NCI-H1436 (cell line): ENCODE results near the gene CCND1.
"Not testable (repeated sequence)": the region's sequence is repeated elsewhere in the genome, so short reads cannot be mapped to it uniquely, and the experiment has no call there.

Experiments used
- DNase-seq: peaks from one replicate; lab custom pipeline; 2025; lab: John Stamatoyannopoulos, UW

Gene CCND1

DNA sequence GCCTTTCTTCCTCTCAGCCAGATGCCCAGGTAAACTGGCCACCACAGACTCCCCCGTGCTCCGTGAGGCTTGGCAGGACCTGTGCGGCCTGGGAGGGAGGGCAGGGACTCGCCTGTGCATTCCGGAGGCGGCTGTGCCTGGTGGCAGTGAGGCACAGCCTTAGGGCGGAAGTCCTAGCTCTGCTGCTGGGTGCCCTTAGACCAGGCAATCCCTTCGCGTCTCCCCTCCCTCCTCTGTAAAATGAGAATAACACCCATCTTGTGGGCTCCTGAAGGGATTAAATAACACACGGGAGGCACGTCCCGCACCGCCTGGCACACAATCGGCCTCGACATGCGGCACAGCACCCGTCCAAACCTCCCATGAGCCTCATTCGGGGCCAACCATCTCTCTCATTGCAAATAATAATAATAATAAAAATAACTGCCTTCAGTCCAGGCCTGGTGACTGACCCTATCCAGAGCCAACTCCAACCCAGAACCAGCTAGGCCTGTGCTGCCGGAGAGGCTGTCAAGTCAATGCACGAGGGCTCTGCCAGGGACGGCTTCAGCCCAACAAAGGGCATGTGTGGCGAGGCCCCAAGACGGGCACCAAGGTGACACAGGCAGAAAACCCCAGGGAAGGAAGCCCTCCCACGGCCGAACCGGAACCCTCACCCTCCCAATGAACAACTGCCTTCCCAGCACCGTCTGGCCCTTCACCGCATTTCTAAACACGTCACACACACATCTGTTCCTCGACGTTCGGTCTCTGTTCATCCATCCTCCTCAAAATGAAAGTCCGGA lies 26.0 kb downstream of the CCND1 start:
- no peak for DNase-seq

DNA sequence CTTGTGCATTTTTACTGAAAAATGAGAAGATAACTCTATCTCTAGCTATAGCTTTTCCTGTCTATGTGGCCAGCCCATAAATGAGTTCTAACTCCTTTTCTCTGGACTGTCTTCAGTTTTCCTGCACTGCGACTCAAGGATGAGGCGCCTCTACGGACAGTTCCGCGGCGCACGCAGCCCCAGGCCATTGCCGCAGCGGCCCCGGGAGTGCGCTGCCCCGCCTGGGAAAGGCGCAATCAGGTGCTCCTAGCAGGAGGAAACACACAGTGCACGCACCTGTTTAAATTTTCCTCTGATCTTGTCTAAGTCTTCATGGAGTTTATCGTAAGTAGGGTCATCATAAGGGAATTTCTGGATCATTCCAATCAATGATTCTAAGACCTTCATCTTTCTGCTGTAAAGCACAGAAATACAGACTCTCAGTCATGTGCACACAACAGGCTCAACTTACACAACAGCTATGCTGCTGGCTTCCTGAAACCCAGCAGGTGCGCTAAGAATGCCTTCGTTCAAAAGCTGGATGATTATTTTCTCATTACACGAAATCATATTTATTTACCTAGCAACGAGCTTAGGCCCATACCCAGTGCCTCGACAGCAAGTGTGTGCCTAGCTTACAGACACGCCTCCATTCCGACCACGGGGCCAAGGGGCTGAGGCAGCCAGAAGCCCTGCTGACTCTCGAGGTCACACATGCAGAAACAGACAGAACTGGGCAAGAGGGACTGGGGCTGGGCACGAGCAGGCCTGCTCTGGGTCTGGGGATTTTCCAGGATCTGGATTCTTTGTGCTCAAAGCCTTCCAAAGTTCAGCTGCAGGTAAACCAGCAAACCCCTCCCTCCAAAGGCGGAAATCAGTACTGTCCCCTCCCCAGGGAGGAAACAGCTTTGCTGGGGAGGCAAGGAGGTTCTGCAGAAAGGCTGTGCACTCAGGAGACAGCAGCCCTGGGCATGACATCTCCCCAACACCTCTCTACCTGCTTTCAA lies 27.0 kb downstream of the CCND1 start:
- peak; percentile 59 for DNase-seq

DNA sequence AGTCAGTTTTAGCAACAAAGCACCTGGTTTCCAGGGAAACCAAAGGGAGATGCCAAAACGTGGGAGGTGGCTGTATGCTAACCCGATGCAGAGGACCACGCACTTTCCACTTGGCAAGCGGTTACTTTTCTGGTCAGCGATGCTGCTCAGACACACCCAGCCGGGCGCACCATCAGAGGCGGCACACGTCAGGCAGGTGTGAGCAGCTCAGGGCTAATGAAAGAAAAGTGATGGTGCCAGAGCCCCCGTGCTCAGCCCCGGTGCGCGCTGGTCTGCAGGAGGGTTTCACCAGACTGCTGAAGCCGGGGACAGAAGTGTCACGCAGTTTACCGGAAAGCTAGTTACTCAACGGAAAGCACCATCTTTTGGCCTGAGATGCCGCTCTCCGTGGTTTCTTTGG lies 28.5 kb downstream of the CCND1 start:
- DNase-seq = no peak

DNA sequence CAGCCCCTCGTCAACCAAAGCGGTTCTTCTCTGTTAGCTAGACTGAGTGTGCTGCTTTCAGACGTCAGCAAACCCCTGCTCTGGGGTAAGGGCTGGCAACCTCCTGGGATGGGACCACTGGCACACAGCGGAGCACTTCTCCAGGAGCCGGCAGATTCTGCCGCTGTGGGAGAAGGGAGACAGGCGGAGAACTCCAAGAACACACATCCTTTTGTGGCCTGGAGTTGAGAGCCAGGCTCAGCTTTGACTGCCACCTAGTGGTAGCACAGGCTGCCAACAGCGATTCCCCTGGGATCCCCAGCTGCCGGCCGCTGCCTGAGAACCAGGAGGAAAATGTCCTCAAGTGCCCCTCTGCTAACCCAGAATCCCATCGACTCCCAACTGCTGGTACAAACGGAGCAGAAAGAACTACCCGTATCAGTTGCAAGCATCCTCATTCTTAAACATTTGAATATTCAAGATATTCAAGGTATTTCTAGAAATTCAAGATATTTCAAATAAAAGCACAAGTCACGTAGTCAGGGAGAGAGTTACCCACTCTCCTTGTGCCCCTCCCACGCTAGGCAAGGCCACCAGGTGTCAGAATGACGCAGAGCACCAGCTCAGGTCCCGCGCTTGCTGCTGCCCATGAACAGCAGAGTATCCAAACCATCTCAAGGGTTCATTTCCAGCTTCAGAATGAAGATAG lies 29.3 kb downstream of the CCND1 start:
- peak; percentile 59 for DNase-seq

DNA sequence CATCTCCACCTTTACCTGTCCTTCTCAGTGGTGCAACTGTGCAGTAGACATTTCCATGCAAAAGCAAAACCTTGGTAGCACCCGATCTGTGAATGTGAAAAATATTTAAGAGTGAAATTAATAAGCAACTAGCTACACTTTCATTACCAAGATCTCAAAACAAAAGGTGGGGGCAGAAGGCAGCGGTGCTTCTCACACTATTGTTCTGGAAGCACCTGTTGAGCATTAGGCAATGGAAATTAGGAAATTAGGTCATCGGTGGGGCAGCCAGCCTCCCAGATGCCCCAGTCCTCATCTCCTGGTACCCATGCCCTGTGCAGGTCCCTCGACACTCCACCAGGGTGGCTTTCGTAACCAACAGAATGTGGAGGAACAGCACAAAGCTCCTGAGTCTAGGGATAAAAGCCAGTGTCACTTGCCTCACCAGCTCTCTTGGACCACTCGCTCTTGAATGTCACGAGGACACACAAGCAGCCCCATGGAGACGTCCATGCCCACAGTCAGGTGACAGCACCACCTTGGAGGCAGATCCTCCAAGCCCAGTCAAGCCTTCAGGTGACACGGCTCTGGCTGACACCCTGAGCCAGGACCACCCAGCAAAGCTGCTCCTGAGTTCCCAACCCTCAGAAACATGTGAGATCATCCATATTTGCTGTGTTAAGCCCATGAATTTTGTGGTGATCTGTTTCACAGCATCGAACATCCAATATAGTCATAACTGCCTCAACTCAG lies 30.9 kb downstream of the CCND1 start:
- no peak for DNase-seq

DNA sequence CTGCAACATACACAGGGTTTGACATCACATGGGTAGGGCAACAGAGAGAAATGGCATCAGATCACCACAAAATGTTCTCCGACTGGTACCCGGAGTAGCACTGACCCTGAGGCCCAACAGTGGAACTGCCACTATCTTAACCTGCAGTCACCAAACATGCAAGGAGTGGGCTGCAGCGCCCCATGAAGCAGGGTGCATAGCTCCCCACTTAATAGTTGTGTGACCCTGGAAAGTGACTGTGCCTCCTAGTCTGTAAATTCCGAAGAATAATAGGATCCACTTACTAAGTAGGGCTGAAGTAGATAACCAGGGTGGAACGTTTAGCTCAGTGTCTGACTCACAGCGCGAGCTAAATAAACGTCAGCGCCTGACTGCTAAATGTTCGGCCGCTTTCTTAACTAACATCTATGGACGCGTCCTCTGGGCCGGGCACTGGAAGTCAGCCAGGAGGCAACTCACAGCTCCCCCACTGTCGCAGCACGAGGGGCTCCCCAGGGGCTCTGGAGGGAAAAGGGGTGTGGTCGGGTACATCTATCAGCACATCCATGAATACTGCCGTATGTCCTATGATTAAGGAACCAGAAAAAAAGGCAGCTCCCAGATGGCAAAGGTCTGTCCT lies 33.4 kb downstream of the CCND1 start:
- DNase-seq = no peak

DNA sequence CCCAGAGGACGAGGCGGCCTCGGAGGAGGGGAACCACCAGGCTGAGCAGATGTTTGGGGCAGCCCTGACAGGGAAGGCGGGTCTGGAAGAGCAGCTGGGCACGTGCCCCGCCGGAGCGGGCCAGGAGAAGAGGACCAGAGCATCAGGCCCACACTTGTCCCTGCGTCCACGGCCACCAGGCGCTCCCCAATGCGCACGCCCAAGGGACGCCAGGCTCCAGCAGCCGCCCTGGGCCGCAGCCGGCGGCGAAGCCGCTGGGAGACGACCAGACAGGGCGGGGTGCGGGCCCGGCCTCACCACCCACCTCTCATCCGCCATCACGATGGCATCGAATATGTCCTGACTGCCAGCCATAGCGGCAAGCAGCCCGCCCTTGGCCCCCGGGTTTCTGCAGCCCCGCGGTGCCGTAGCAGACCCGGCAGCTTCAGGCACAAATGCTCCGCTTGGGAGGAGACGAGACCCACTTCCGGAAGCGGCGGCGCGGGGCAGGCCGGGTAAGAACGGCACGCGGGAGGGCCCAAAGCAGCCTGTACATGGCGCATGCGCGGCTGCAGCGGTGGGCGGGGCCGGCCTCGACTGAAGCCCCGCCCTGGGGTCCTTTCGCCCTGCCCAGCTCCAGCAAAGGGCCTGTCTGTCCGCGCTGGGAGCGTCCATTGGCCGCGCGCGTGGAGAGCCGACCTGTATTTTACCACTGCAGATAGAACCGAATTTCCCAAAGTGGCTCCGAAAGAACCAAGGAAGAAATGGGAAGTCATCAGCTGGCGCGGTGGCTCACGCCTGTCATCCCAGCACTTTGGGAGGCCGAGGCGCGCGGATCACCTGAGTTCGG lies 34.1 kb downstream of the CCND1 start, which contains the start of gene LTO1:
LTO1 (minus strand) TSS at position 468 of the 829 bp plus-strand sequence; CDS start at position 354, 114 bp downstream.
- DNase-seq = peak; percentile 89

DNA sequence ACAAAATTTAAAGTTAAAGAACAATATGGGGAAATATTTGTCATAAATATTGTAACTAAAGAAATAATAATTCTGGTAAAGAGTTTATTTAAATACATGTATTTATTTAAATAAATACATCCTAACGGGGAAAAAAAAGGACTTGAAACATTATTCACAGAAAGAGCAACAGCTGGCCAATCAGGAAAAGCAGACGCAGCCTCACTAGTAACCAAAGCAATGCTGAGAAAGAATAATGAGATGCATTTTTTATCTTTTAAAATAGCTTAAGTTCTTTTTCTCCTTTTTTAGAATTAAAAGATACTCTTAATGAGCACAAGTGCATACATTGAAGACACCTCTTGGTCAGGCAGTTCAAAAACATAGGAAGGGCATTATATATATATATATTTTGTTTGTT lies 36.8 kb downstream of the CCND1 start:
- DNase-seq = no peak

DNA sequence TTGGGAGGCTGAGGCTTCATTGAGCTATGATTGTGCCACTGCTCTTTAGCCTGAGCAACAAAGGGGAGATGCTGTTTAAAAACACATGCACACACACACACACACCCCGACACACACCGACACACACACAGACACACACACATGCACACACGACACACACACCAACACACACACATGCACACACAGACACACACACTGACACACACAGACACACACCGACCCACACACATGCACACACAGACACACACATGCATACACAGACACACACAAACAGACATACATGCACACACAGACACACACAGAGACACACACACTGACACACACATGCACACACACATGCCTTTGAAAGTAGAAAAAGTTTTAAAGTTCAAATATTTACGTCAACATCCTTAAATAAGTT lies 39.7 kb downstream of the CCND1 start:
- no peak for DNase-seq

DNA sequence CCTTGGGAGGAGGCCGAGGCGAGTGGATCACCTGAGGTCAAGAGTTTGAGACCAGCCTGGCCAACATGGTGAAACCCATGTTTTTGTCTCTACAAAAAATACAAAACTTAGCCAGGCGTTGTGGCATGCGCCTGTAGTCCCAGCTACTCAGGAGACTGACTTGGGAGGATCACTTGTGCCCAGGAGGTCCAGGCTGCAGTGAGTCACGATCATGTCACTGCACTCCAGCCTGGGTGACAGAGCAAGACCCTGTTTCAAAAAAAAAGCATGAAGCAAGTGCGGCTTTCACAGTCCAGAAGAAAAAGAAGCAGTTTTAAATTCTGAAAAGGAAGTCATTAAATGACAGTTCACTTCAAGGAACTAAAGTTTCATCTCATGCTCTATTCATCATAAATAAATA lies 41.3 kb downstream of the CCND1 start:
- DNase-seq = no peak

DNA sequence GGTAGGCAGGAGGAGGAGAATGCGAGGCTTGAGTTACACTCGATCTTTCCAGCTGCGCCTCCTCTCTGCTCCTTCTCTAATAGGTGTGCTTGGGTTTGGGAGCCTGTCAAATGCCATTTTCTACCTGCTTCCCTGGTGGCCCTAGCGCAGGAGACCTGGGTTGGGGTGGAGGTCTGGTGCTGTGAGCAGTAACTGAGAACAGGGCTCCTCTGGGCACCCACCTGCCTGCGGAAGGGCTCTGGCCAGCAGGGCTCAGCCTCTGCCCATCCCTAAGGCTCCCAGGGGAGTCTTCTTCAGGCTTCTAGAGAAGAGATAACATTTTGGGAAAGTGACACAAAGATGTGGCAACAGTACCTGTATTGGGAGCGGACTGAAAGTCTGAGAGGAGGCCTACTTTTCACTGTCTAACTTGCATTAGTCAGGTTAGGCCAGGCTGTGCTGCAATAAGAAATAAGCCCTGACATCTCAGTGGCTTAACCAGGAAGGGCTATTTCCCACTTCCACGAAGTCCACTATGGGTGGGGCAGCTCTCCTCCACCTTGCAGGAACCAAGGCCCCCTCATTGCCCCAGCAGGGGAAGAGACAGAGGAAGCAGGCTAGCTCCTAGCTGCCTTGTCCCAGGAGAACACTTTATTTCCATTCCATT lies 41.8 kb downstream of the CCND1 start:
- no peak for DNase-seq

DNA sequence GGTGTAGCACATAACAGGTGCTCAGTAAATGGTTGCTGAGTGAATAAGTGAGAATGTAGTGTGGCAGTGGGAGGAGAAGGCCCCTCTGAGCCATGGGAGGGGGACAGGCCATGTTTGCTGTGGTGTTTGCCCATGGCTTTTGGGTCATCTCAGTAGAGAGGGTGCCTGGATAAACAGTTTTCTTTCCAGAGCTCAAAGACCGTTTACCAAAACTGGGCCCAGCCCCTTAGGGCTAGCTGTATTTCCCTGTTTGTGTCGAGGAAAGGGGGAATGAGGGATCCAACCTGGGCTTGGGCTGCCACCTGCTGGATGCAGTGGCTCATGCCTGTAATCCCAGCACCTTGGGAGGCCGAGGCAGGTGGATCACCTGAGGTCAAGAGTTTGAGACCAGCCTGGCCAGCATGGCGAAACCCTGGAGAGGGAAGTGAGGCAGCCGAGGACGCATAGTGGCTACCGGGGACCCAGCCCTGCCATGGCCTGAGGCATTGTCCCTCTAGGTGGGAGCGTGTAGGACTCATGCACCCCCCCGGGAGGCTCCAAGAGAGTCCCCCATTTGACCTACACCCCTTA lies 42.9 kb downstream of the CCND1 start:
- no peak for DNase-seq

DNA sequence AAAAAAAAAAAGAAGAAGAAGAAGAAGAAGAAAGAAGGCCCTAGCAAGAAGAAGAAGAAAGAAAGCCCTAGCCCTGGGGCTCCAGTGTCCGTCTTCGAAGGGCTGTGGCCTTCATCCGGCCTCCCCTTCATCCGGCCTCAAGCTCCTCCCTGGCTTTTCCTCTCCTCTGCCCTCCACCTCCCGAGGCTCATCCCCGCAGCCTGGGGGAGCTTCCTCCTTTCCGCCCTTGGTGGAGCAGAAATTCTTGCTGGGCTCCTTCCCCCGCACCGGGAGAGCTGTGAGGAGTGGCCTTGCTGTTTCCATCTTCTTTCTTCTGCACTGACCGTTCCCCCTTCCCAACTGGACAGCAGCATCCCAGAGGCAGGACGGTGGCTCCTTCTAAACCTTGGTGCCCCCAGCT lies 43.7 kb downstream of the CCND1 start:
- DNase-seq = no peak

DNA sequence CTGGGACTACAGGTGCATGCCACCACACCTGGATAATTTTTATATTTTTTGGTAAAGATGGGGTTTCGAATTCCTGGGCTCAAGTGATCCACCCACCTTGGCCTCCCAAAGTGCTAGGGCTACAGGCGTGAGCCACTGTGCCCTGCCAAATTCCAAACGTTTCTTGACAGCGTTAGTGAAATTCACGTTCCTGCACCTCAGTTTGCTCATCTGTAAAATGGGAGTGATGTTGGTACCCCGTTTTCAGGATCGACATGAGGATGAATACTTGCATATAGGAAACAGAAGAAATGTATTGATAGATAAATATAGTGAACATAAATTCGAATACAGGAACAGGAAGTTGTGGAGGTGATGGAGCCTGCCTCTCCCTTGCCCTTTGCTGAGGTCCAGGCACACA lies 44.4 kb downstream of the CCND1 start:
- no peak for DNase-seq

DNA sequence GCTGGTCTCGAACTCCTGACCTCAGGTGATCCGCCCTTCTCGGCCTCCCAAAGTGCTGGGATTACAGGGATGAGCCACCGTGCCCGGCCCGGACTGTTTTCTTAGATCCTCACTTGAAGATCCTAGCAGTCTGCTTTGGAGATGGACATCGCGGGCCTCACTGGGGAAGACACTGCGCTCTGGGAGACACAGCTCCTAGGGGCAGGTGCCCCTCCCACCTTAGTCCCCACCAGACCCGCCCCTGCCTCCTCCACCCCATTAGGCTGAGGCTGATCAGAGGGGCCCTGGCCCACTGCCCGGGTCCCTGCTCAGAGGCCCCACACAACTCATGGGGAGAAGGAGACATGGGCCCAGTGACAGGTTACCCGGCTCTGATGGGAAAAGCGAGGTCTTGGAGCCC lies 45.5 kb downstream of the CCND1 start:
- no peak for DNase-seq

DNA sequence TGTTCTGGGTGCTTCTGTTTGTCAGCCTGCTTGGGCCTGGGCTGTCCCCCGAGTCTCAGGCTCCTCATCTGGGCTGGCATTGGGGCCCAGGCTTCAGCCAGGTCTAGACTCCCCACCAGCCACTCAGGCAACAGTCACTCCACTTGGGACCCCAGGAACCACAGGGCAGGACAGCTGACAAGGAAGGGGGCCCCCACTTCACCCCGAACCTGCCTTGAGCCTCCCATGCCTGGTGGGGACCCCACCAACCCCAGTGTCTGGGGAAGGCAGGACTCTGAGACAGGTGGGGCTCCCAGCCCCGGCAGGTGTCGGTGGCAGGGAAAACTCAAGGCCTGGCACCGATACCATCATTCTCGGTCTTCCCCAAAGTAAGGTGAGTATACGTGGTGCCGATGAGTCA lies 45.9 kb downstream of the CCND1 start:
- no peak for DNase-seq

DNA sequence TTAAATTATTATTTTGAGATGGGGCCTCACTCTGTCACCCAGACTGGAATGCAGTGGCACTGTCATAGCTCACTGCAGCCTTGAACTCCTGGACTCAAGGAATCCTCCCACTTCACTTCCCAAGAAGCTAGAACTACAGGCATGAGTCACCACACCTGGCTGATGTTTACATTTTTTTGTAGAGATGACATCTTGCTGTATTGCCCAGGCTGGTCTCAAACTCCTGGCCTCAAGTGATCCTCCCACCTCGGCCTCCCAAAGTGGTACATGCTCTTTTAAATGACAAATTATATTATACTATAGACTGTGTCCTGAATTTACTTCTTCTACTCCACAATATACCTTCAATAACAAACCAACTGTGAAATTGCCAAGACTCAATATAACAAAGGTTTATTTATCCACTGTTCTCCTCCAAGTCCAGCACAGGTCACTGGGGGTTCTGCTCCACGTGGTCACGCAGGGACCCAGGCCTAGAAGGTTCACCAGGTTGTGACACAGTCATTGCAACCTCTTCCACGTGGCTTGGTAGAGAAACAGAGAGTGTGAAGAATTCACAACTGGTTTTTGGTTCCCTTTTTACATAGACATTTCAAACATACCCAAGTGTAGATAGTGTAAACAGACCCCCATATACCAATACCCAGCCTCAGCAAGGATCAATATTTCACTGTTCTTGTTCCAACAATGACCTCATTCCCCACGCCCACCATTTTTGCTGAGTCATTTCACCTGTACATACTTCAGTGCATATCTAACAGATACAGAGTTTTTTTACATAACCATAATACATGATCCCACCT lies 47.2 kb downstream of the CCND1 start:
- not testable (repeated sequence) for DNase-seq

DNA sequence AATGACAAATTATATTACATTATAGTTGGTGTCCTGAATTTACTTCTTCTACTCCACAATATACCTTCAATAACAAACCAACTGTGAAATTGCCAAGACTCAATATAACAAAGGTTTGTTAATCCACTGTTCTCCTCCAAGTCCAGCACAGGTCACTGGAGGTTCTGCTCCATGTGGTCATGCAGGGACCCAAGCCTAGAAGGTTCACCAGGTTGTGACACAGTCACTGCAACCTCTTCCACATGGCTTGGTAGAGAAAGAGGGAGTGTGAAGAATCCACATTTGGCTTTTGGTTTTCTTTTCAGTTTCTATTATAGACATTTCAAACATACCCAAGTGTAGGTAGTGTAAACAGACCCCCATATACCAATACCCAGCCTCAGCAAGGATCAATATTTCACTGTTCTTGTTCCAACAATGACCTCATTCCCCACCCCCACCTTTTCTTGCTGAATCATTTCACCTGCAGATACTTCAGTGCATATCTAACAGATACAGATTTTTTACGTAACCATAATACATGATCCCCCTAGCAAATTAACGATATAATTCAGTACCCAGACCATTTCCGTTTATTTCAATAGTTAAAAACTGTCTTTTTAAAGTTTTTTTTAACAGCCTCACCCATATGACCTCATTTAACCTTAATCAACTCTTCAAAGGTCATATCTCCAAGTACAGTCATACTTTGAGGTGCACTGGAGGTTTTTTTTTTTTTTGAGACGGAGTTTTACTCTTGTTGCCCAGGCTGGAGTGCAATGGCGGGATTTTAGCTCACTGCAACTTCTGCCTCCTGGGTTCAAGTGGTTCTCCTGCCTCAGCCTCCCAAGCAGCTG lies 48.7 kb downstream of the CCND1 start:
- DNase-seq = no peak
